Hindlimb muscle (tissue), 1 donor: ENCODE data around the gene CYP20A1. TPM values are rescaled to one million over a fixed set of nuclear protein-coding genes. Genes with fewer than 3 reads are reported as not detected.
A peak's percentile ranks its signal among the peaks of the same experiment; 100 is the strongest.
"Not testable (repeated sequence)": the region's sequence is repeated elsewhere in the genome, so short reads cannot be mapped to it uniquely, and the experiment has no call there.

Experiments
- DNase-seq: peaks from one replicate; pipeline ENCODE4 v3.0.0-alpha.2; 2013
- polyA plus RNA-seq: library from polyadenylated mRNA; unstranded; fragments of 120-200 nt; gene quantifications from one replicate; pipeline ENCODE4 v1.2.1, GENCODE V29; 2013; ENCODE audit not compliant: insufficient read length

CYP20A1 gene
- polyA plus RNA-seq, 1 donor, result 14.7 TPM

DNA sequence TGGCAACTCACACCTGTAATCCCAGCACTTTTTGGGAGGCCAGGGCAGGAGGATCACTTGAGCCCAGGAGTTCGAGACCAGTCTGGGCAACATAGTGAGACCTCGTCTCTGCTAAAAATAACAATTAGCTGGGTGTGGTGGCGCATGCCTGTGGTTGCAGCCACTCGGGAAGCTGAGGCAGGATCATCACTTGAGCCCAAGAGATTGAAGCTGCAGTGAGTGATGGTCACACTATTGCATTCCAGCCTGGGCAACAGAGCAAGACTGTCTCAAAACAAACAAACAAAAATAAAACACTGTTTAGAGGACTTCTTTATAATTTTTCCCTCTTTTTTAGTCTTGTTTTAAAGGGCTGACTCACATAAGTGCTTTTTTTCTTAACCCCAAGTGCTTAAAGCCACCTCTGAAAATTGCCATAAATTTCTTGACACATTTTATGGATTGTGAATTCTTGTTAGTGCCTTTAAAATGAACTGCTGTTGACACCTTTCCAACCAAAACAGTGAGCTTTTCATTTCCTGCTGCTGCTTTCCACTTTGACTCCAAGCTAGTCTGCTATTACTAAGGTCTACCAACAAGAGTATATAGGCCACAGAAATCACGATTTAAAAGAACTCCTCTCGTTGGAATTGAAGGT lies 41.7 kb downstream of the CYP20A1 start:
- DNase-seq, result no peak

DNA sequence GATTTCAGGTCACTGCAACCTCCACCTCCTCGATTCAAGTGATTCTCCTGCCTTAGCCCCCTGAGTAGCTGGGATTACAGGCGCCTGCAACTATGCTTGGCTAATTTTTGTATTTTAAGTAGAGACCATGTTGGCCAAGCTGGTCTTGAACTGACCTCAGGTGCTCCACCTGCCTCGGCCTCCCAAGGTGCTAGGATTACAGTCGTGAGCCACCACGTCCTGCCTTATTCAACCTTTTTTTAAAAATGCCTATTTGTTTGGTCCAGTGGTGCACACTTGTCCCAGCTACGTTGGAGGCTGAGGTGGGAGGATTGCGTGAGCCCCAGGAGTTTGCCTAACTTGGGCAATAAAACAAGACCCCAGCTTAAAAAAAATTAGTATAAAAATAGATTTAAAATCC lies 43.3 kb downstream of the CYP20A1 start:
- DNase-seq, result no peak

DNA sequence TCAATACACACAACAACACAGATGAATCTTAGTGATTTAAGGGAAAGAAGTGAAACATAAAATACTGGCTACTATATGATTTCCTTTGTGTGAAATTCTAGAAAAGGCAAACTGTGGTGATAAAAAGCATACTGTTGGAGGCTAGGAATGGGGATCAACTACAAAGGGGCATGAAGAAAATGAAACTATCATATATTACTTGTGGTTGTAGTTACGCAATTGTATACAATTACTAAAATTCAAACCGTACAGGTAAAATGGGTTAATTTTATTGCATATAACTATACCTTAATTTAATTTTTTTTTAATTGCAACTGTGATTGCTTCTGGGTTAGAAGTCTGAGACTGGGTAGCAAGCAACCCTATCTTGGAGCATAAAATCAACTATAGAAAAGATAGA lies 47.7 kb downstream of the CYP20A1 start:
- DNase-seq, result no peak

DNA sequence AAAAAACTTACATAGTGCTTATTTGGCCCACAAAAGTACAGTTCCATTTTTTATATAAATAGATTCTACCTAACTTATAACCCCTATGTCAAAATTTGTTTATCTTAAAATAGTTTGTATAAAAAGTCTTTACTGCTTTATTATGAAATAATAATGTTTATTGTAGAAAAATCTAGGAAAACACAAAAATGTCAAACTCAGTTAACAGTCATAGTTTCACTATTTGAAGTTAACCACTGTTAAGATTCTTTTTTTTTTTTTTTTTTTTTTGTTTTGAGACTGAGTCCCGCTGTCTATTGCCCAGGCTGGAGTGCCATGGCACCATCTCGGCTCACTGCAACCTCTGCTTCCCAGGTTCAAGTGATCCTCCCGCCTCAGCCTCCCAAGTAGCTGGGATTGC lies 62.8 kb downstream of the CYP20A1 start:
- no peak for DNase-seq

DNA sequence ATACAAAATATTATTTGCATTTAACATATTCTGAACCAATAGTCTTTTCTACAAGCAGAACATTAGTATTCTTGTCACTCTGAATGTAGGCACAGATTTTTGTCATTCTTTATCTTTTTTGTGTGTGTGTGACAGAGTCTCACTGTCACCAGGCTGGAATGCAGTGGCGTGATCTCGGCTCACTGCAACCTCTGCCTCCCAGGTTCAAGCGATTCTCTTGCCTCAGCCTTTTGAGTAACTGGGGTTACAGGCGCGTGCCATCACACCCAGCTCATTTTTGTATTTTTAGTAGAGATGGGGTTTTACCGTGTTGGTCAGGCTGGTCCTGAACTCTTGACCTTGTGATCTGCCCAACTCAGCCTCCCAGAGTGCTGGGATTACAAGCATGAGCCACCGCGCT lies 63.8 kb downstream of the CYP20A1 start:
- DNase-seq, result not testable (repeated sequence)

DNA sequence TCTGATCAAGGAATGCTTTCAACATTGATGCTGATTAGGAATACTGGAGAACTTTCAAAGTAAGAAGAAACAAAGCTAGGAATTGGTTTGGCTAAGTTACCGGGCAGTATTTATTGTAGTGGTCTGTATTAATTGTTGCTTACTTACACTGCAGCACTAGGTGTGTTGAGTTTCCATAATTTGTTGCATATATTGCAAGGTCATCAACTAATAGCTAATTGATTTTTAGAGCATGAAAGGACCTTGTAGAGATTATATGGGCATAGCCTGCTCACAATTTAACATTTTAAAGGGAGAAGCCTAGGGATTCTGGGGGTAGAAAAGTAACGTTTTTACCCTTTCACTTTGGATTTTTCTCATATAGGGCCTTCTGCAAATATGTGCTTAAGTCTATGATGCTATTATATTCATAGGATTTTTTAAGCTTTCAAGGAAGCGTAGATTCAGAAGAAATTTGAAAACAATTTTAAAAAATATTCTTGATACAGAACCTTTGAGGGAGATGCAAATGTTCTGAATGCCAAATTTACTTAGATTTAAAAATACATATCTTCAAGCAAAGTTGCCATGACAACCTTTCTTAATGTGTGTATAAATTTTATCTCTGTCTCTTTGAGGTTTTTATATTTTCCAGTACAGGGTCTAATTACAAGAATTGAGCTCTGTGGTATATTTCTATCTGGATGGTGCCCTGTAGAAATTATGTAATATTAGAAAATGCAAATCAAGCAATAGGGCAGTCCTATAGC lies 72.0 kb downstream of the CYP20A1 start:
- no peak for DNase-seq

DNA sequence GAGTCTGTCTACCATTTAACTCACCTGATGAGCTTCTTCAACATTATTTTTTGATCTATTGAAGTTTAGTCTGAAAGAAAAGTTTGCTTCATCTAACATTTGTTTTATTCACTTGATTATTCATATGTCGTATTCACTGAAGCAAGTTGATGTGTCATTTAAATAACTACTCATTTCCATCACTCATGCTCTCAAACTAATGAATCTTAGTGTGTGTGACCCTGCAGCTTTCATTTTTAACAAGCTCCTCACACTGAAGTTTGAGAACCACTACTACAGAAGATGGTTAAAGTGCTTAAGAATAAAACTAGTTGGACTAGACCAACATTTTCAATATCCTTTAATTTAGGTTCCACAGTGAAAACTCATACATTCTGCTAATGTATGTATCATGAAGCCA lies 87.5 kb downstream of the CYP20A1 start:
- DNase-seq, result no peak

DNA sequence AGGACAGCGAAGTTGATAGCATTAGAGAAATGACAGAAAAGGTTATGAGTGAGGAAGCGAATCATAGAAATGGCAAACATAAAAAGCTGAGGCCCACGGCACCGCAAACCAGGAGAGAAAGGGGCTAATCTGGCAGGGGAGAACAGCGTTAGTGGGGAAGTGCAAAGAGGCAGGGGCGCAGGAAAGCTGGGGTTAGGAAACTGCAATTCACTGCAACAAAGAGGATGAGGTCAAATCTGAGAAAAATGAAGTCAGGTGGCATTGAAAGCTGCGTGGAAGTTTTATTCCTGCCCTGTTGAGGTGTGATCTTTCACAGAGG lies 88.7 kb downstream of the CYP20A1 start:
- no peak for DNase-seq

DNA sequence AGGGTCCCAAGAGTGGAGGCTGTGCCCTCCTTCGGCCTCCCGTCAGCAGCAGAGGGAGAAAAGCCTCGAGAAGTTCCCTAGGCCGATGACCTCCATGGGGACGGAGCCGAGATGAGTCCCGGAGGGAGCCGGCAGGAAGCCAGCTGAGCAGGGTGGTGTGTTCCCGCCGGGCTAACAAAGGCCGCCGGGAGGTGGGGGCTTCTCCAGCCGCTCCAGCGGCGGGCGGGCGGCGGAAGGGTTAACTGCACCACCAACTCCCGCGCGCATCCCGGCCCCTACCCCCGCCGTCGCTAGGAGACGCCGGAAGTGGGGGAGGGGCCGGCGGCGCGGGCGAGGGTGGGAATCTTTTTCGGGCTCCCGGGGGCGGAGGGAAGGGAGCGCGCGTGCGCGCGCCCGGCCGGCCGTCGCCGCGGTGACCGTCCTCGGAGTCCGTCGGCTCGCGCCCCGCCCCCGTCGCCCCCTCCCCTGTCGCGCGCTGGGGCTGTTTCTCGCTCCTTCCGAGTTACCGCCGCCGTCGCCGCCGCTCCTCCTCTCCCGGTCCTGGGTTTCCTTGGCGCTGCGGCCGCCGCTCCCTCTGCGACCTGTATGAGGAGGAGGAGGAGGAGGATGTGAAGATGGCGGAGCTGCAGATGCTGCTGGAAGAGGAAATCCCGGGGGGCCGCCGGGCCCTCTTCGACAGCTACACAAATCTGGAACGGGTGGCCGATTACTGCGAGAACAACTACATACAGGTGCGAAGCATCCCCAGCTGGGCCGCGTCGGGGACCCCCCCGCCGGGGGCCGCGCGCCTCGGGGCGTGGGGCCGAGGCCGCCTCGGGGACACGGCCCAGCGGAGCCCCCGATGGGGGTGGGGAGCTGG lies 89.3 kb downstream of the CYP20A1 start, which contains the start of gene ABI2:
Gene ABI2 (plus strand): TSS at position 494 of the 859 bp plus-strand sequence. CDS start 121 bp downstream, at position 615.
- DNase-seq, result peak; percentile 93

DNA sequence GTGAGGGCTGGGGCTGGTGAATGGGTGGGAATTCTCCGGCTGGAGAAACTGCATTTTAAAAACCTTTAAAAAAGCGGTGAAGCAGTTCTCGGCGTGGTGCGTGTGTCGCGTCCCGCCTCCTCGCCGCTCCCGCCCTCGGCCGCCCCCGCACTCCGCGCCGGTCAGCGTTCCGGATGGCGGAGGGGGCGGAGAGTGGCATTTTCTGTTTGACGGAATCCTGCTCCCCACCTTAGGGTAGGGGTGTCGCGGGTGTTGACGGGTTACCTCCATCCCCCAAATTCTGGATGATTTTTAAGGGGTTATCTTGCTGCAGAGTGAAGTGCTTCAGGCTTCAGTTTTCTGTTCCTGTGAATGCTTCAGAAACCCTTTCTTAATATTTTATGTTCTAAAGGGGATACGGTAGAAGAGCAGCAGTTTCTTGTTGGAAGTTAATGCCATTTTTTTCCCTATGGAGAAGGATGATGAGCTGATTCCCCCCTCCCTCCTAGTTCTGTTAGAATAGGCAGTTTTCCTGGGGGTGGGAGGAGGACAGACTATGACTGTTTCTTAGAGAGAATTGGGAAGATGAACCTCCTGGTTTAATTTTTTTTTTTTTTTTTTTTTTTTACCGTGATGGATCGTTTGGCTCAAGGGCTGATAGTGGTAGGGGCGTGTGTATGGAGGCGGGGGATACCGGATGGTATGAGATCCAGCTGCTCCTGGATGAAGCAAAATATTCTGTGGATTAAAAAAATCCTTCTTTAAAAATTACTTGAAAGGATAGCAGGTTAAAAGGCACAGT lies 90.1 kb downstream of the CYP20A1 start:
- DNase-seq, result peak; percentile 52

DNA sequence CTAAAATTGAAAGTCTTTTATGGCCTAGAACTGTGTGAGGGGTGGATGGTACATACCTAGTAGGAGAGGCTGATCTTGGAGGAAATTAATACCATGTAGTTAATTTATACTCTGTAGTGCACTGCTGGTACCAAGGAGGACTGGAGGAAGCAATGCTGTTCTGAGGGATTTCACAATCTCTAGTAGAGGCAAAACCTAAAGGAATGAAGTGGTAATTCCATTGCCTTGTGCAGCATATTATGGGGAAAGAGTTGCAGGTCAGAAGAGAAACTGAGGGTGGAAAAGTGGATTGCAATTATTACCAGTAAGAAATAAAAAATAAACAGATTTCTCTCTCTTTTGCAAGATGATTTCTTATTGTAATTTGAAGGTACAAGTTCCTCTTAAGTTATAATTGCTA lies 91.6 kb downstream of the CYP20A1 start:
- DNase-seq, result no peak

DNA sequence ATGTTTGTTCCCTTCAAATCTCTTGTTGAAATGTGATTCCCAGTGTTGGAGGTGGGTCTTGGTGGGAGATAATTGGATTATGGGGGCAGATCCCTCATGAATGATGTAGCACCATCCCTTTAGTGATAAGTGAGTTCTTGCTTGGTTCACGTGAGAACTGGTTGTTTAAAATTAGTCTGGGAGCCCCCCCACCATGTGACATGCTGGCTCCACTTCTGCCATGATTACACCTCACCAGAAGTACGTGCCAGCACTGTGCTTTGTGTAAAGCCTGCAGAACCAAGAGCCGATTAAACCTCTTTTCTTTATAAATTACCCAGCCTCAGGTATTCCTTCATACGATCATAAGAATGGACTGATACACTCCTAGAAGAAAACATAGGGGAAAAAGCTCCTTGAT lies 99.5 kb downstream of the CYP20A1 start:
- no peak for DNase-seq

DNA sequence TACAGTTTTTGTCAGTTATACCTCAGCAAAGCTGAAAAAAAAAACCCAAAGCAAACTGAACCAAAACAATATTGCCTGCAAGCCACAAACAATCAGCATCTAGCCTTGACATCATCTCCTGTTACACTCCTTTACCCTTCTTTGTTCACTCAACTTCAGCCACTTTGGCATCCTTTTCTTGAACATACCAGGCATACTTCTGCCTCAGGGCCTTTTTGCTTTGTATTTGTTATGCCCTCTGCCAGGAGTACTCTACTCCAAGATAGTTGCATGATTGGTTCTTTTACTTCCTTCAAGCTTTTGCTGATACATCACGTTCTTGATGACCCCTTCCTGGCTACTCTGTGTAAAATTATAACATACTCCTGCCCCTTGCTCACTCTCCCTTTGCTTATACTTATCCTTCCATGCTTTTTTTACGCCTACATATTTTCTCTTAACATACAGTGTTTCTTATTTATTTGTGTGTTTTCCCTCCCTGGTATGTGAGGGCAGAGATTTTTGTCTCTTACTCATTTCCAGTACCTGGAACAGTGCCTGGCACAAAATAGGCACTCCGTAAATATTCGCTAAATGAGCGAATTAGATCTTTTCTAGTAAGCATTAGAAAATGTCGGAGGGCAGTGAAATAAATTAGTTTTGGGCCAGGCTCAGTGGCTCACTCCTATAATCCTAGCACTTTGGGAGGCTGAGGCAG lies 102.1 kb downstream of the CYP20A1 start:
- no peak for DNase-seq

DNA sequence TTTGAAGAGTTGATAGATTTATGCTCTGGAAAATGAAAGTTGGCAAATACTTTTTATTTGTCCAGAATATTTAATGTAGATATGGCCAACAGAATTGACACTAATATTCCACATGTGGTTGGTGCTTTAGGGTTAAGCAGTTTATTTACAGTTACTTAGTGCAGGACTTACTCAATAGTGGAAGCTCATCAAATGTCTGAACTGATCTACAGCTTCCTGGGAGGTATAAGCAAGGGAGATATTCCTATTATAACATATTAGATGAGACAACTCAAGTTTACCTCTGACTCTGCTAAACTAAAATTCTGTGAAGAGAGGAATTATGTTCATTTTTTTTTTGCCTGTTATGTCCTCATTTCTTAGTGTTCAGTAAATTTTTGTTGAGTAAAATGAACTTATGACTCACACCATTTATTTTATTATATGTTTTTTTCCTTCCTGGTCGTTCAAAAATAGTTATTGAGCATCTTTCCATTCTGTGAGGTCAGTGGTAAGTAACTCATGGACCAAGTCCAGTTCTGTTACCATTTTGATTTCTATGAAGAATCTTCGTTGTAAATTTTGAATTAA lies 103.0 kb downstream of the CYP20A1 start:
- no peak for DNase-seq

DNA sequence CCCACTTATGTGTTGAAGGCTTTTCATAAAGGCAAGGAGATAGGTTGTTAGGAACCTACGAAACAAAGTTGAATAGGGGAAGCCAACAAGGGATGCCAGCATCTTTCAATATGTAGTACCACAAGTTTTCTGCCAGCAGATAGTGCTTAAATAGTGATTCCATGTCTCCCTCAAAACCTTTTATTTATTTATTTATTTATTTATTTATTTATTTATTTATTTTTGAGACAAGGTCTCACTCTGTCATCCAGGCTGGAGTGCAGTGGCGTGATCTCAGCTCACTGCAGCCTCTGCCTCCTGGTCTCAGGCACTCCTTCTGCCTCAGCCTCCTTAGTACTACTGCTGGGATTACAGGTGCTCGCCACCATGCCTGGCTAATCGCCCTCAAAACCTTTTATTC lies 103.6 kb downstream of the CYP20A1 start:
- DNase-seq, result not testable (repeated sequence)

DNA sequence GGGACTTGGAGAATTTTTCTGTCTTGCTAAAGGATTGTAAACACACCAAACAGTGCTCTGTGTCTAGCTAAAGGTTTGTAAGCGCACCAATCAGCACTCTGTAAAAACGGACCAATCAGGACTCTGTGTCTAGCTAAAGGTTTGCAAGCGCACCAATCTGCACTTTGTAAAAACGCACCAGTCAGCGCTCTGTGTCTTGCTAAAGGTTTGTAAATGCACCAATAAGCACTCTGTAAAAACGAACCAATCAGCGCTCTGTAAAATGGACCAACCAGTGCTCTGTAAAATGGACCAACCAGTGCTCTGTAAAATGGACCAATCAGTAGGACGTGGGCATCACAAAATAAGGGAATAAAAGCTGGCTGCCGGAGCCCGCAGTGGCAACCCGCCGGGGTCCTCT lies 105.8 kb downstream of the CYP20A1 start:
- no peak for DNase-seq

DNA sequence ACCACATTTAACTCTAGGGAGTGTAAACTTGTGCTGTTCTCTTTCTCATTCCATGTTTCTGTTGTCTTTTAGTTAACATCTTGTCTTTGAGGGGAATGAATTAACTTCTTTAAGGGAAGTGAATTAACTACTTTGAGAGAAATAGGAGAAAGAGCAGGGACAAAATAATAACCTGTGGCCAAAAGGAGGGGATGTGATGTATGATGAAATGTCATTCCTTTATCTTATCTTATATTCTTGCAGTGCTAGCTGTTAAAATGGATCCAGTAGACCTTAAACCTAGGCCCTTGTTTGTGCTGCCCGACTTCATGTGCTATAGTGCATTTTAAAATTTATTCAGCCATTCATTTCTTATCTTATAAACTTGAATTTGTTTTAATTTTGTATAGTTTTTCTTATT lies 107.8 kb downstream of the CYP20A1 start:
- DNase-seq, result no peak

DNA sequence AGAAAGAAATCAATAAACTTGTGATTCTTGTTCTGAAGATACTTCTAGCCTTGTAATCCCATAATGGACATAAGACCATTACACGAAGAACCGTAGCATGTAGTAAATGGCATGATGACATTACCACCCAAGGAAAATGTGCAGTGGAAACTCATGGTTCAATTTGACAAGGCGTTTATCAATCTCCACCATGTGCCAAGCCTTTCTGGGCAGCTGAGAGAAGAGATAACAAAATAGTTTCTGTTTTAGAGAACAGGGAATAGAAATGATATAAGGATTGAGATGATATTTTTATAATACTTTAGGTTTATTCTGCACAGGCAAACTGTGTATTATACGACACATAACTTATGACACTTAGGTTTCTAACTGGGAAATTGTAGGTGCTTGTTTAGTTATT lies 108.6 kb downstream of the CYP20A1 start:
- DNase-seq, result no peak

DNA sequence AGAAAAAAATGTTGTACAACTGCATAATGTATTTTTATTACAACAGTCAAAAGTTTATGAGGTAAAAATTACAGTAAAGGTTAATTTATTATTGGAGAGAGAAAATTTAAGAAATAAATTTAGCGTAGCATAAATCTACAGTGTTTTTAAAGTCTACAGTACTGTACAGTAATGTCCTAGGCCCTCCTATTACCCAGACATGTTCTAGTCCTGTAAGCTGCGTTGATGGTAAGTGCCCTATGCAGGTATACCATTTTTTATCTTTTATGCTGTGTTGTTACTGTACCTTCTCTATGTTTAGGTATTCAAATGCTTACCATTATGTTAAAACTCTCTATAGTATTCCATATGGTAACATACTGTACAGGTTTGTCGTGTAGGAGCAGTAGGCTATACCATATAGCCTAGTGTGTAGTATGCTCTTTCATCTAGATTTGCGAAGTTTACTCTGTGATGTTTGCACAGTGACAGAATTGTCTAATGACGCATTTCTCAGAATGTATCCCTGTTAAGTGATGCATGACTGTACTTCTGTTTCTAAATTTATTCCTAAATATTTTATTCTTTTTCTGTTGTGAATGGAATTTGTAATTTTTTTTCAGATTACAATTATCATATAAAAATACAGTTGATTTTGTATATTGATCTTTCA lies 113.9 kb downstream of the CYP20A1 start:
- no peak for DNase-seq

DNA sequence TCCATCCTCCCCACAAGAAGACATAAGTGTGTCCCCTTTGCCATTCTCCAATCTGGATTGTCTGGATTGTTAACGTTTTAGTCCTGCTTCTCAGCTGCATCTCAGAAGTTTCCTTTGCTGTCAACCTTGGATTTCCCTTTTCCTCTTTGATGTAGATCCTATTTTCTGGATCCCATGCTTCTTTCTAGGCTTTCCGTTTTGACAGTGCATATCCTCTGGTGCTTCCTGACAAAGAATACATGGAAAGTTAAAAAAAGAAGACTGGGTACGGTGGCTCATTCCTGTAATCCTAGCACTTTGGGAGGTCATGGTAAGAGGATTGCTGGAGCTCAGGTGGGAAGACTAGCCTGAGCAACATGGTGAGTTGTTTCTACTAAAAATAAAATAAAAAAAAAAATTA lies 116.1 kb downstream of the CYP20A1 start:
- DNase-seq, result no peak
